NCI-H1048 (cell line): ENCODE measurements around the gene PSMA6.
"Not testable (repeated sequence)": the region's sequence is repeated elsewhere in the genome, so short reads cannot be mapped to it uniquely, and the experiment has no call there.

Experiments
- DNase-seq: peaks from one replicate; lab custom pipeline; 2025; lab: John Stamatoyannopoulos, UW

Gene PSMA6

DNA sequence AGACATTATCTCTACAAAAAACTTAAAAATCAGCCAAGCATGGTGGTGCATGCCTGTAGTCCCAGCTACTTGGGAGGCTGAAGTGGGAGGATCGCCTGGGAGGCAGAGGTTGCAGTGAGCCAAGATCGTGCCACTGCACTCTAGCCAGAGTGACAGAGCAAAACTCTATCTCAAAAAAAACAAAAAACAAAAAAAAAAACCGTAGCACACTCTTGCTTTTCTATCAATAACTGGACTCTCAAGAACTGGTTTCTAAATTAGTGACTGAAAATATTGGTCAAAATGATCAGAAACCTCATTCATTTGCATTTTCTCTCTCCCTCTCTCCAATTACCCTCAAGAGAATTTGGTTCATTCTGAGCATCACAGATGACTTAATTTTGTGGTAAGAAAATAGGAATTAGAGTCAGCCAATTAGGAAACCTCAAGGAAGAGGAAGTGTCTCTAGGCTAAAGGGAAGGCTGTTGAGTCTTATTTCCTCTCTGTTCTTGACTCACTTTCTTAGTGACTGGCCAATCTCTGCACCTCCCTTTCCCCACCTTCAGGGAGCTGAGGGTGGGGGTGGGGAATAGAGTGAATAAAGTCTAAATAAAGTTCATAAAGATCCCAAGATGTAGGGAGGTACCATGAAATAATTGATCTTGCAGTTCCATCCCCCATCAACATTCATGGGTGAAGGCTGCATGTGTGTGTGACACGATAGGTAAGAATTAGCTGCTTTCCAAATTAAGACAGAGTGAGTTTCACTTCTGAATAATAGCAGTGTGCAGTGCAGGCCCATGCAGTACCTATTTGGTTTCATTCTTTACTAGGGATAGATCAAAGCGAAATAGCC lies 6.8 kb upstream of the PSMA6 start:
- DNase-seq = no peak

DNA sequence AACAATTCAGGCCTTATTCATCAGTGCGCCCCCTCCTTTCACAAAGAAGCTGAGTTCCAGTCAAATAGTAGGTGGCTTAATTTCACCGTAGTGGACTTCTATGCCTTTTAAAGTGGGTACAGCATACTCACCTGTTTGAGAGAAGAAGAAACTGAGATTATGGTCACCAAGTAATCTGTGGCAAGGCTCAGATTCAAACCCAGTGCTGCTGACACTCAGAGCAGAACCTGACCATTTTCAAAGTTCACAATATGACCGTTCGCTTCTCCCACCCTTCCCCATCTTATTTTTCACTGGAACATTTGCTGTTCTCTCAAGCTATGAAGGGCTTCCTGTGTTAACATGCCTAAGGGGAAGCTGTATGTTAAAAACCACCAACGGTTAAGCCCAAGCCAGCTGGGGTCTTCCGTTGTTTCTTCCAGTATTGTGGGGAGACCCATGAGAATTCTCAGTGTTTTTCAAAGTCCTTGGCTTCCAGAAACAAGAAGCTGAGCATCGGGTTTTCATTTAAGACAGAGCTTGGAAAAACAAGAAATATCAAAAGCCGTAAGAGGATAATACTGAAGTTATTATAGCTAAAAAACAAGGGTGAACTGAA lies 6.1 kb upstream of the PSMA6 start:
- no peak for DNase-seq

DNA sequence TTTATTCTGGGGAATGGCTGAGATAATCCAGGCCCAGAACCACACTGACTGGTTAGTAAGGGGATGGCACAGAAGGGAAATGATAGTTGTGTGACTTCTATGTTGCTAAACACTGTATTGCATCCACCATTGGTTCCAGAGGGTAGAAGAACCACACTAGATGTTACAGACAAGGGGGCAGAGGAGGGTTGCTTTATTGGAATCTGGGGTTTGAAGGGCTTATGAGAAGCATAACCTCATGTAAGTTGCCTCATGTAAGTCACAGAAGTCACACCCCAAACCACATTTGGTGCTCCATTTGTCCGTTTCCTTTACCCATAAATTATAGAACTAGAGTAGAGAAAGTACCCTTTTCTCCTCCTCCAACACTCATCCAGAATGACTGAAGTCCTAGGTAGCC lies 5.5 kb upstream of the PSMA6 start:
- DNase-seq = no peak

DNA sequence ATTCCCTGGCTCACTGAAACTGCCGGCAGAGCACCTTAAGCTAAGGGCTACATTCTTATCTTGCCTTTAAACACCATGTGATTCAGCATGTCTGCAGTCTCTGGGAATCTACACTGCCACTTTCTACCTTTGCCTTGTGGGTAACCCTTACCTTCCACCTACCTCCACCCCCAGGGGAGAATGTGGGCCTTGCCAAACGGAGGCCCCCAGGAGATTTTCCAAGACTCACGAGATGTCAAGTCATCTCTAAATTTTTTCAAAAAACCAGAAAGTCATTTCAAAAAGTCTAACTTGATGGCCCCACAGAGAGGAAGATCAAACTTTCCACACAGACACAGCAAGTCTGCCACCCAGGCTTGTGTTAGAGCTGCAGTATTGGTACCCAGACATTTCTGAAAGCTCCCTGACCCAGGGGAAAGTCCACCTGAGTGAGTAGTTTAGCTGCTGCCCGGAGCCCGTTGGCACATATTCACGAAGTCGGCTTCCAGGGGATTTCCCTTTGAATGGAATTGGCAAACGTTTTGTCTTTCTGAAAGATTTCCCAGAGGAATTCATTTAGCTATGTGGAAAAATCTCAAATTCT lies 4.7 kb upstream of the PSMA6 start:
- DNase-seq = no peak

DNA sequence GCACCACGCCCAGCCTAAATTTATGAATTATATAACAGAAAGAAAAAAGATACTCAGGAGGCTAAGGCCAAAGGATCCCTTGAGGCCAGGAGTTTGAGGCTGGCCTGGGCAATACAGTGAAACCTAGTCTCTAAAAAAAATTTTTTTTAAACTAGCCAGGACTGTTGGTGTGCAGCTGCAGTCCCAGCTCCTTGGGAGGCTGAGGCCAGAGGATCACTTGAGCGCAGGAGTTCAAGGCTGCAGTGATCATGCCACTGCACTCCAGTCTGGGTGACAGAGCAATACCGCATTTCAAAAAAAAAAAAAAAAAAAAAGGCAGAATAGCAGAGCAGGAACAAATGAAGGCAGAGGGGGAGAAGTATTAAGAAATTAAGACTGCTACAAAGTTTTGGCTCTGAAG lies 2.6 kb upstream of the PSMA6 start:
- DNase-seq = no peak

DNA sequence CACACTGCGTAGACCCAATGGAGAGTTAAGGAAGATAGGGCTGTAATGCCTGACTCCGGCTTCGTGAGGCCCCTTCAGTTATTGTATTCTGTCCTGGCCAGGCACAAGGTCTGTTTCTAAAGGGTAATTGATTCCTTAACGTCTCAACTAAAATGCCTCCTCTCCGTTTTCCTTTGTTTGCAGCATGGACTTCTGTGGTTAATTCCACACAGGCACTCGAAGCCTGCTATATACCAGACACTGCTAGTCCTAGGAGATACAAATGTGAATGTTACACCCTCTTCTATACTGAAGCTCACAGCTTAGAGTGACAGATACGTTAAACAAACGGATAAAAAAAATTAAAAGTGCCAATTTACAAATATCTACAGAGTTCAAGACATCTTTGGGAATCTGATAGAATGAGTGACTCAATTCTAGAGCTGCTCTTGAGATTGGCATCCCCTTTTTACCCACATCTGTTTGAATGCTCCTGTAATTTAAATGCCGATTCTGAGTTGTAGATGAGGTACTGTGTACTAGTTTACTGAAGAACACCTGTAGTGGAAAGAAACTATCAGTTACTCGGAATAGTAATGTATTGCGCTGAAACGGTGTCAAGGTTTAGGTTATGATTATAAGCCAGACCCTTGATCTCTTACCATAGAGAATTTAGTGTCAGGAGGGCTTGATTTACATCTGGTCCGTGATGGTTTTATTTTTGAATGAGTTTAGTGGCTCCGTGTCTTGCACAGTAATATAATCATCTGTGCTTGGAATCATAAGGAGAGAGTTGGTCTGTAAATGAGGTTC lies 784 bp downstream of the PSMA6 start:
- DNase-seq = no peak

DNA sequence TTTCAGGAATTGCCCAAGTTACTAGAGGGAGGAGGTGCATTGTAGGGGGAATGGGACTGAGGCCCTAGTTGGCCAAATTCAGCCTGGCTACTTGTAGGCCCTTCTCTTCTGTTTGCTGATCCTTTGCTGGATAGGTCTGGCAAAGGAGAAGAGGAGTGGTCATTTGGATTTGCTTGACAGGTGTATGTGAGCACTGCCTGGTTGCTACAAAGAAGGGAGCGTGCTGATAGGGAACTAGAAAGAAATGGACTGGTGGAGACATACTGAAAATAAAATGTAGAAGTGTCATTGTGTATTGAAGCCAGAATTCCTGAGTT lies 3.6 kb downstream of the PSMA6 start:
- DNase-seq = no peak

DNA sequence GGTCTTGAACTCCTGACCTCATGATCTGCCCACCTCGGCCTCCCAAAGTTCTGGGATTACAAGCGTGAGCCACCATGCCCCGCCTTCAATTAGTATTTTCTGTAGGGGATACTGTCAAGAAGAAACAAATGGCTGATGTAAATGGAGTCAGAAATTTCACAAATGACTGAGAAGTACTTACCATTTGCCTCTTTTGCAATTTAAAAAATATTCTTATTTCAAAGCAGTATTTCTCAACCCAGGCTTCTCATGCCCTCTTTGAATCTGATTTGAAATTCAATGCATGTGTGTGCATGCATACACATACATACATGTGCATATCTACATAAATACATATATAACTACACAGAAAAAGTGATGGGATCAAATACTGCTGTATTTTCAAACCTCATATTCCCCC lies 4.4 kb downstream of the PSMA6 start:
- DNase-seq = no peak

DNA sequence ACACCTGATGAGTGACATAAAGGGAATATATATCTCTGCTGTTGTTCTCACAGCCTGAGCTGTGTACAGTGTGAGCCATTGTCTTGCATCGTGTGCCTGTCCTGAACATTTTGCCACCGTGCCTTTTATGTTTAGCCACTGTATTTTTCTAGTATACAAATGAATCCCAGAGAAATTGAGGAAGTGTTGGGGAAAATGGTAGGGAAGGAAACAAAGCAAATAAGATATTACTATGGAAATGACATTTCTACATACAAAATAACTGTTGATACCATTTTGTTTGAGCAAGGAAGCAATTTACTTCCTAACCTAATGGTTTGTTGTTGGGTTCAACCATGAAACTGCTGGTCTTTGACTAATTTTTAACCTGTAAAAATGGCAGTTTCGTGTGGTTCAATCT lies 5.5 kb downstream of the PSMA6 start:
- DNase-seq = no peak

DNA sequence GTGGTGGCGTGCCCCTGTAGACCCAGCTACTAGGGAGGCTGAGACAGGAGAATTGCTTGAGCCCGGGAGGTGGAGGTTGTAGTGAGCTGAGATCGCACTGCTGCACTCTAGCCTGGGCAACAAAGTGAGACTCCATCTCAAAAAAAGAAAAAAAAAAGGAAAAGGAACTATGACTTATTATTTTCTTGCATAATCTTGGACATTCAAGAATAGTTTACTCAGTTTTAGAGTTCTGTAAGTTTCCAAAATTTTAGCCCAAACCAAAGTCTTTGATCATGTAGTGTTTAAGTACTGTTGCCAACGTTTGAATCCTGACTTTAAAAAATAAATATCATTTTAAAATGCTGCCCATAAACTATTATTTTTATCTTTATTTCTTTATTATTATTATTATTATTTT lies 6.2 kb downstream of the PSMA6 start:
- no peak for DNase-seq

DNA sequence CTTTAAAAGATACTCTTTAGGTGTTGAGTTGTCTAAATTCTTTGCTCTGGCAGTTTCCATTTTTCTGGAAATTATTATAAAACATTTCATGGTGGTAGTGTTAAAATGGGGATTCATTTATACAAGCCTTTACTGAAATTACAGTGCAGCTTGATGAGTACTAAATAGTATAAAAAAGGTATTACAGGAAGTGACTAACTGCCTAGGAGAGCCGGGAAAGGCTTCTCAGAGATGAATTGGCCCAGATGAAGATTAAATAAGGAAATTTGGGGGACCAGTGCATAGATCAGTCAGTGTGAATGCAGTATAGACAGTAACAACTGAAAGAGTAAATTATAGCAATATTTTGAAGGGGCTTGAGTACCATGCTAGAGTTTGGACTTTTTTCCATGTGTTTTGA lies 7.5 kb downstream of the PSMA6 start:
- no peak for DNase-seq

DNA sequence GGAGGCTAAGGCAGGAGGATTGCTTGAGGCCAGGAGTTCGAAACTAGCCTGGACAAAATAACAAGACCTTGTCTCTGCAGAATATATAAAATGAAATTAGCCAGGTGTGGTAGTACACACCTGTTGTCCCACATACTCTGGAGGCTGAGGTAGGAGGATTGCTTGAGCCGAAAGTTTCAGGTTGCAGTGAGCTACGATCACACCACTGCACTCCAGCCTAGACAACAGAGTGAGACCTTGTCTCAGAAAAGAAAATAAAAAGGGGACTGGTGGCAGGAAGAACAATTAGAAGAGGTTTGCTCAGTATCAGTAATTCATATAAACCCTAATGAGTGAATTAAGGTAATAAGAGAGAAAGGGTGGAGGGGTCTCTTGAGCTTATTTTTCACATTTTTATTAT lies 8.0 kb downstream of the PSMA6 start:
- no peak for DNase-seq

DNA sequence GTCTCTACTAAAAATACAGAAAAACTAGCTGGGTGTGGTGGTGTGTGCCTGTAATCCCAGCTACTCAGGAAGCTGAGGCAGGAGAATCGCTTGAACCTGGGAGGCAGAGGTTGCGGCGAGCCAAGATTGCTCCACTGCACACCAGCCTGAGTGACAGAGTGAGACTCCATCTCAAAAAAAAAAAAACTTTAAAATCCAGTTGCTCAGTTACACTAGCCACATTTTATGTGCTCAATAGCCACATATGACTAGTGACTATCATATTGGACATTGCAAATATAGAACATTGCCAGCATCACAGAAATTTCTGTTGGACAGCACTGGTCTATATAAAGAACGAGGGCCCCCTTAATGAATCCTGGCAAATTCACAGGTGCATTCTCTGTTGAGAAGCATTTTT lies 9.2 kb downstream of the PSMA6 start:
- DNase-seq = not testable (repeated sequence)

DNA sequence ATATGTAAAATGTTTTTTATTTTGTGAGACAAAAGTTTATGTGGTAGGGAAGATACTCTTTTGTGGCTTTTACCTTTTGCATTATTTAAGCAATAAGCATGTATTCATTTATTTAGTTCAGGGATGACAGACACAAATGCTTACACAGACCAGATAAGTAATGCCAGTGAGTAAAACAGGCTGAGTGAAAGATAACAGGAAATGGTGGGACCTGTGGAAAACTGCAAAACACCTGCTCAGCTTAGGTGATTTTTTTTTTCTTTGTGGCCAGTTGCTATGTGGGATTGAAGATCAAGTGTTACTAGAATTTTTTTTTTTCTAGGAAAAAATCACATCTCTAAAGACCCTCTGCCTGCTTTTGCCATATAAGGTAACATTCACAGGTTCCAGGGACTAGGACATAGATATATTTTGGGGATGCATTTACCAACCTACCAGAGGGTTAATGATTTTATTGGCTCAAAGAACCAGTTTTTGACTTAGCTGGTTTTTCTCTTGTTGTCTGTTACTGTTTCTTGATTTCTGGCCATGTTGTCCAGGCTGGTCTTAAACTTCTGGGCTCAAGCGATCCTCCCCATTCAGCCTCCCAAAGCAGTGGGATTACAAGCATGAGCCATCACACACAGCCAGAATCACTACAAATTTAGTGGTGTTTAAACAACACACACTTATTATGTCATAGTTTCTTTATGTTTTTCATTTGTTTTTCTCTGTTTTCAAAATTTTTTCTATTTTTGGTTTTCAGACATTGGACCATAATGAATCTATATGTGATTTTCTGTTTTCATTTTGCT lies 9.8 kb downstream of the PSMA6 start:
- DNase-seq = no peak

DNA sequence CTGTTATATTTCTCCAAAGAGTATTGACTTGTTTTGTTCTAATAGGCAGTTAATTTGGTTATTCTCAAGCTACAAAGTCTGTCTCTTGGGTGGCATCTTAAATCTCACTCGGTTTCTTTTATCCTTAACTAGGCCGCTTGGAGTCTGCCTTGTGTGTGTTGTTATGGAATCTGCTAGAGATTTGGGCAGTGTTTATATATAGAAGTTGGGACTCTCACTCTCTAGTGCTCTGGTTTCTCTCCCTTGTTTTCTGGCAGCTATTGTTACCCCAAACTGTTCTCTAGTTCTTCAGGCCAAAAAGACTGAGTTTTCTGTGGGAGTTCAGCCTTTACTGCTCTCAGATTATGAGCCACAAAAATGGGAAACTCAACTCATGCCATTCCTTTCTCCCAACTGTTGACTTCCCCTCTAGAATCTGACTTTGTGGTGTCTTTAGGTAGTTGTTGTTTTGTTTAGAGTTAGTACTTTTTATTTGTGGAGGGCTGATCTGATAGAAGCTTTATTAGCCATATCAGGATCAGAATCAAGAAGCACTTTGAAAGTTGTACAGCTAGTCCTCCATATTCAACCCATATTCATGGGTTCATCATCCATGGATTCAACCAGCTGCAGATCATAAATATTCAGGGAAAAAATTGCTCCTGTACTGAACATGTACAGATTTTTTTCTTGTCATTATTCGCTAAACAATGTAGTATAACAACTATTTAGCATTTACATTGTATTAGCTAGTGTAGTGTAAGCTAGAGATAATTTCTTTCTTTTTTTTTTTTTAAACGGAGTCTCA lies 11.2 kb downstream of the PSMA6 start:
- DNase-seq = no peak

DNA sequence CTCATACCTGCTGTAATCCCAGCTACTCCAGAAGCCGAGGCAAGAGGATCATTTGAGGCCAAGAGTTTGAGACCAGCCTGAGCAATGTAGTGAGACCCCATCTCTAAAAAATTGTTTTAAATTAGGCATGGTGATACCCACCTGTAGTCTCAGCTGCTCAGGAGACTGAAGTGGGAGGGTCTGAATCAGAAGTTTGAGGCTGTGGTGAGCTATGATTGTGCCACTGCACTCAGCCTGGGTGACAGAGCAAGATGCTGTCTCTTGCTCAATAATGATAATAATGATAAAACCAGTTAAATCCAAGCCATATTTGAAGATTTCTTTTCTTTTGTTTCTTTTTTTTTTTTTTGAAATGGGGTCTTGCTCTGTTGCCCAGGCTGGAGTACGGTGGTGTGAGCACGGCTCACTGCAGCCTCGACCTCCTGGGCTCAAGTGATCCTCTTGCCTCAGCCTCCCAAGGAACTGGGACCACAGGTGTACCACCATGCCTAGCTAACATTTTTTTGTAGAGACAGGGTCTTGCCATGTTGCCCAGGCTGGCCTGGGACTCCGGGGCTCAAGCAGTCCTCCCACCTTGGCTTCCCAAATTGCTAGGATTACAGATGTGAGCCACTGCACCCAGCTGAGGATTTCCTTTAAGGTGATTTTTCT lies 12.8 kb downstream of the PSMA6 start:
- no peak for DNase-seq

DNA sequence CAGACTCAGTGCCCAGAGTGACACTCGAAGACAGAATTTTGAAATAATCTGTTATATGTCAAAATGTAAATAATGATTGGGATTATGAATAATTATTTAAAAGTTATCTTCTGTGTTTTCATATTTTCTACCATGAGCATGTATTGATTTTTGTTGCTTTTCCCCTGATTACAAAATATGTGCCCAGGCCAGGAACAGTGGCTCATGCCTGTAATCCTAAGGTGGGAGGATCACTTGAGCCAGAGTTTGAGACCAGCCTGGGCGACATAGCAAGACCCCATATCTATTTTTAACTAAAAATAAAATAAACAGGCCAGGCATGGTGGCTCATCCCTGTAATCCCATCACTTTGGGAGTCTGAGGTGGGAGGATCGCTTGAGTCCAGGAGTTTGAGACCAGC lies 13.5 kb downstream of the PSMA6 start:
- no peak for DNase-seq

DNA sequence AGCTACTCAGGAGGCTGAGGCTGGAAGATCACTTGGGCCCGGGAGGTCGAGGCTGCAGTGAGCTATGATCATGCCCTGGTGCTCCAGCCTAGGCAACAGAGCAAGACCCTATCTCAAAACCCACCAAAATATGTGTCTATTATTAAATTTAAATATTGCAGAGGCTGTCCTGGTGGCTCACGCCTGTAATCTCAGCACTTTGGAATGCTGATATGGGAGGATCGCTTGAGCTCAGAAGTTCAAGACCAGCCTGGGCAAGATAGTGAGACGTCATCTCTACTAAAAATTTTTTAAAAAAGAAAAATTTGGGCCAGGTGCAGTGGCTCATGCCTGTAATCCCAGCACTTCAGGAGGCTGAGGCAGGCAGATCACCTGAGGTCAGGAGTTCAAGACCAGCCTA lies 13.9 kb downstream of the PSMA6 start:
- no peak for DNase-seq

DNA sequence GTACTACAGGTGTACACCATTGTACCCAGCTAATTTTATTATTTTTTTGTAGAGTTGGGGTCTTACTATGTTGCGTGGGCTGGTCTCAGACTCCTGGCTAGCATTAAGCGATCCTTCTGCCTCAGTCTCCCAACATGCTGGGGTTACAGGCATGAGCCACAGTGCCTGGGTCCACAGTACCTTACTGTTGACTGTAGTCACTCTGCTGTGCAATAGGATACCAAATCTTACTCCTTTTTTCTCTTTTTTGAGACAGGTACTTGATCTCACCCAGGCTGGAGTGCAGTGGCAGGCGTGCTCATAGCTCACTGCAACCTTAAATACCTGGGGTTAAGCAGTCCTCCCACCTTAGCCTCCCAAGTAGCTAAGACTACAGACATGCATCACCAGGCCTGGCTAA lies 25.6 kb downstream of the PSMA6 start:
- no peak for DNase-seq

DNA sequence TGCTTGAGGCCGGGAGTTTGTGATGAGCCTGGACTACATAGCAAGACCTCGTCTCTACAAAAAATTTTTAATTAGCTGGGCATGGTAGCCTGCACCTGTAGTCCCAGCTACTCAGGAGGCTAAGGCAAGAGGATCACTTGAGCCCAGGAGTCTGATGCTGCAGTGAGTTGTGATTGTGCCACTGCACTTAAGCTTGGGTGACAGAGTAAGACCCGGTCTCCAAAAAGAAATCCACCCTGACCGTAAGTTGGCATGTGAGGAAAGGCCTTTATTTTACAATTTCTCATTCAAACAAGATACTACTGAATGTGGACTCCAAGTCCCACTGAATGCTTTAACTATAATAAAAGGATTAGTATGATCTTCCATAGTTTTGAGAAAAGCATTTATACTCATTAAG lies 27.3 kb downstream of the PSMA6 start:
- no peak for DNase-seq

DNA sequence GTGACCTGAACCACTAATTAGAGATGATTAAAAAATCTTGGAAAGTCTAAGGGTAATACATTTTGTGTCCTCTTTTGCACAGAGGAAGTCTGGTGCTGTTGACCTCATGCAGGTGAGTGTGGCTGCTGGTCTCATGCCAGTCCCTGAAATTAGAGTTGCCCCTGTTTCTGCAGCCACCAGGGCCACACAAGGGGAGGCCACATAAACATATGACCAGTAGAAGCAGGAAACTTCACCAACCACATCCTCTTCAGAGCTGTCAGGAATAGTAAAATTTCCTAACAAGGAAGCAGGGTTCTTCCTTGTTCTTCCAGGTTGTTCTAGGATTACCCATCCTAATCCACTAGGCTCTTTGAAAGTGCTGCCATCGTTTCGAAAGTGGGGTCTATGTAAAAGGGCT lies 28.3 kb downstream of the PSMA6 start:
- no peak for DNase-seq
